Liver (tissue), 9 donors: ENCODE measurements around the gene ZFP36. TPM values are rescaled to one million over a fixed set of nuclear protein-coding genes. Genes with fewer than 3 reads are reported as not detected.
A peak's percentile ranks its signal among the peaks of the same experiment; 100 is the strongest.

ENCODE experiments used
- DNase-seq: peaks from one replicate; pipeline ENCODE4 v3.0.0-alpha.2; 2017; ENCODE audit warnings: low spot score
- H3K27ac ChIP-seq, 2 donors: one replicate each; pipeline ENCODE4 v1.7.0; 2013; ENCODE audit warnings: inconsistent platforms in 2 of 2, low read length in 2 of 2, control low read depth in 1 of 2, low read depth in 1 of 2, mild to moderate bottlenecking in 1 of 2
- H3K27me3 ChIP-seq, 4 donors: one replicate each; pipeline versions ENCODE4 v1.6.1 to v1.7.0; 2013; ENCODE audit warnings: low read length in 3 of 4, inconsistent platforms in 1 of 4, mild to moderate bottlenecking in 1 of 4, moderate library complexity in 1 of 4; ENCODE audit not compliant: control insufficient read depth in 4 of 4, insufficient read depth in 4 of 4
- H3K36me3 ChIP-seq, 4 donors: one replicate each; pipeline versions ENCODE4 v1.6.1 to v1.7.0; 2013; ENCODE audit warnings: low read length in 3 of 4, mild to moderate bottlenecking in 3 of 4, low read depth in 1 of 4, moderate library complexity in 1 of 4; ENCODE audit not compliant: control insufficient read depth in 4 of 4, insufficient read depth in 3 of 4
- H3K4me1 ChIP-seq, 4 donors: one replicate each; pipeline versions ENCODE4 v1.6.1 to v1.7.0; 2013; ENCODE audit warnings: low read length in 3 of 4, mild to moderate bottlenecking in 3 of 4, moderate library complexity in 1 of 4; ENCODE audit not compliant: control insufficient read depth in 4 of 4, insufficient read depth in 4 of 4
- H3K4me3 ChIP-seq, 3 donors: one replicate each; pipeline versions ENCODE4 v1.6.1 to v1.7.0; 2013; ENCODE audit warnings: low read length in 3 of 3, control low read depth in 1 of 3, low read depth in 1 of 3, mild to moderate bottlenecking in 1 of 3
- H3K9ac ChIP-seq, 2 donors: one replicate each; pipeline ENCODE4 v1.7.0; 2013; ENCODE audit warnings: low read length in 2 of 2, mild to moderate bottlenecking in 2 of 2, moderate library complexity in 2 of 2, control low read depth in 1 of 2, low read depth in 1 of 2
- H3K9me3 ChIP-seq, 4 donors: one replicate each; pipeline versions ENCODE4 v1.6.1 to v1.7.0; 2013; ENCODE audit warnings: low read length in 3 of 4; ENCODE audit not compliant: control insufficient read depth in 4 of 4
- HNF4G ChIP-seq: IDR thresholded peaks from 2 replicates; pipeline ENCODE4 v1.6.1; 2016; ENCODE audit warnings: antibody characterized with exemption
- MAX ChIP-seq: IDR thresholded peaks from 2 replicates; pipeline ENCODE4 v1.6.1; 2016; ENCODE audit warnings: antibody characterized with exemption
- NR2F2 ChIP-seq: IDR thresholded peaks from 2 replicates; pipeline ENCODE4 v1.6.1; 2016; ENCODE audit warnings: antibody characterized with exemption
- RAD21 ChIP-seq, 2 donors: IDR thresholded peaks; 2 replicates each; pipeline ENCODE4 v1.6.1; 2016; ENCODE audit warnings: antibody characterized with exemption in 2 of 2, mild to moderate bottlenecking in 2 of 2
- RXRA ChIP-seq, 2 donors: IDR thresholded peaks; 2 replicates each; pipeline ENCODE4 v1.6.1; 2017 to 2018; ENCODE audit warnings: antibody characterized with exemption in 2 of 2, mild to moderate bottlenecking in 1 of 2
- SP1 ChIP-seq: IDR thresholded peaks from 2 replicates; pipeline ENCODE4 v1.6.1; 2018; ENCODE audit warnings: antibody characterized with exemption, mild to moderate bottlenecking
- TAF1 ChIP-seq: conservative IDR thresholded peaks from 2 replicates; pipeline ENCODE4 v1.6.1; 2016; ENCODE audit warnings: antibody characterized with exemption, mild to moderate bottlenecking
- ZBTB33 ChIP-seq: IDR thresholded peaks from 2 replicates; pipeline ENCODE4 v1.6.1; 2016; ENCODE audit warnings: antibody characterized with exemption
- WGBS: extraction: QIAGEN DNeasy Blood & Tissue Kit; methylation state at CpG from one replicate; pipeline ENCODE4 v1.1.7; 2013; 5-methylcytosine and 5-hydroxymethylcytosine counted together
- polyA plus RNA-seq, 2 donors: library from polyadenylated mRNA; stranded (reverse) in 1 of 2; unstranded in 1 of 2; fragments of 200-250 nt in 1 of 2; fragments of >200 nt in 1 of 2; fragmentation: Nextera tagmentation in 1 of 2; extraction: Ambion mirVana in 1 of 2; gene quantifications; one replicate each; pipeline versions ENCODE4 v1.2.1 to v1.2.3, GENCODE V29; 2013 to 2015
- total RNA-seq, 2 donors: library from RNA; depleted of rRNA; stranded (reverse); fragments of >200 nt; gene quantifications; one replicate each; pipeline ENCODE4 v1.2.3, GENCODE V29; 2014
- TF ChIP-seq, protein P1 (sequence below): IDR thresholded peaks from 2 replicates; pipeline ENCODE4 v1.6.1; 2016; ENCODE audit warnings: antibody characterized with exemption
- TF ChIP-seq, protein P2 (sequence below): fragments of 150-350 bp; IDR thresholded peaks from 2 replicates; pipeline ENCODE4 v1.5.1; 2017; ENCODE audit warnings: improper control_type of control experiment, low read depth, low read length; ENCODE audit not compliant: missing input control
- donor health status: healthy.
- donor health status: healthy.
- donor health status: healthy.
- donor health status: healthy.
- donor health status: healthy.

Gene ZFP36
- total and polyA plus RNA-seq, 4 donors, result 3.6 to 91.9 (median 35.5) TPM

DNA sequence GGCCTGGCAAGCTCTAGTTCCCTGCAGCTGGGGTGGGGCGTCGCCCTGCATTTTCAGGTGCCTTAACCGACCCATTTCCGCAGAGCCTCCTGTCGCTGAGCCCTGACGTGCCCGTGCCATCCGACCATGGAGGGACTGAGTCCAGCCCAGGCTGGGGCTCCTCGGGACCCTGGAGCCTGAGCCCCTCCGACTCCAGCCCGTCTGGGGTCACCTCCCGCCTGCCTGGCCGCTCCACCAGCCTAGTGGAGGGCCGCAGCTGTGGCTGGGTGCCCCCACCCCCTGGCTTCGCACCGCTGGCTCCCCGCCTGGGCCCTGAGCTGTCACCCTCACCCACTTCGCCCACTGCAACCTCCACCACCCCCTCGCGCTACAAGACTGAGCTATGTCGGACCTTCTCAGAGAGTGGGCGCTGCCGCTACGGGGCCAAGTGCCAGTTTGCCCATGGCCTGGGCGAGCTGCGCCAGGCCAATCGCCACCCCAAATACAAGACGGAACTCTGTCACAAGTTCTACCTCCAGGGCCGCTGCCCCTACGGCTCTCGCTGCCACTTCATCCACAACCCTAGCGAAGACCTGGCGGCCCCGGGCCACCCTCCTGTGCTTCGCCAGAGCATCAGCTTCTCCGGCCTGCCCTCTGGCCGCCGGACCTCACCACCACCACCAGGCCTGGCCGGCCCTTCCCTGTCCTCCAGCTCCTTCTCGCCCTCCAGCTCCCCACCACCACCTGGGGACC, 1.2 kb downstream of the ZFP36 start:
- Histone ChIP-seq H3K4me1 (peaks cover 7 to 28% (median 12%) of the 10 kb centered on the region in 4 donors), H3K27me3 (no peaks in the 10 kb centered on the region), H3K9me3 (no peaks in the 10 kb centered on the region), H3K27ac (peak overlapping the region; percentile 89 to 95), H3K9ac (peak overlapping the region; percentile 98 to 99), H3K36me3 (peaks cover 0 to 9% (median 0%) of the 10 kb centered on the region in 4 donors), H3K4me3 (peak overlapping the region; percentile 89 to 95 (median 94))
- 5% methylated on average over 40 of the region's 40 CpGs for WGBS
- TF ChIP-seq RXRA (IDR thresholded peaks at IDR 0.05) (peak in 1 of 2 donors; percentile 5), NR2F2 (peak; percentile 3), SP1 (no peak), ZBTB33 (no peak), HNF4G (no peak)
- TF ChIP-seq, protein P1, sequence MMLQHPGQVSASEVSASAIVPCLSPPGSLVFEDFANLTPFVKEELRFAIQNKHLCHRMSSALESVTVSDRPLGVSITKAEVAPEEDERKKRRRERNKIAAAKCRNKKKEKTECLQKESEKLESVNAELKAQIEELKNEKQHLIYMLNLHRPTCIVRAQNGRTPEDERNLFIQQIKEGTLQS, result no peak
- DNase-seq, result no peak

- 11% methylated on average over 20 of the region's 20 CpGs for WGBS
- H3K36me3 ChIP-seq, result peaks cover 0 to 9% (median 0%) of the 10 kb centered on the region in 4 donors
- H3K9ac ChIP-seq, result peak overlapping the region; percentile 98 to 99
- TF ChIP-seq TAF1 (no peak), MAX (no peak), SP1 (no peak), RAD21 (IDR thresholded peaks at IDR 0.05) (no peak)
- TF ChIP-seq, protein P2, sequence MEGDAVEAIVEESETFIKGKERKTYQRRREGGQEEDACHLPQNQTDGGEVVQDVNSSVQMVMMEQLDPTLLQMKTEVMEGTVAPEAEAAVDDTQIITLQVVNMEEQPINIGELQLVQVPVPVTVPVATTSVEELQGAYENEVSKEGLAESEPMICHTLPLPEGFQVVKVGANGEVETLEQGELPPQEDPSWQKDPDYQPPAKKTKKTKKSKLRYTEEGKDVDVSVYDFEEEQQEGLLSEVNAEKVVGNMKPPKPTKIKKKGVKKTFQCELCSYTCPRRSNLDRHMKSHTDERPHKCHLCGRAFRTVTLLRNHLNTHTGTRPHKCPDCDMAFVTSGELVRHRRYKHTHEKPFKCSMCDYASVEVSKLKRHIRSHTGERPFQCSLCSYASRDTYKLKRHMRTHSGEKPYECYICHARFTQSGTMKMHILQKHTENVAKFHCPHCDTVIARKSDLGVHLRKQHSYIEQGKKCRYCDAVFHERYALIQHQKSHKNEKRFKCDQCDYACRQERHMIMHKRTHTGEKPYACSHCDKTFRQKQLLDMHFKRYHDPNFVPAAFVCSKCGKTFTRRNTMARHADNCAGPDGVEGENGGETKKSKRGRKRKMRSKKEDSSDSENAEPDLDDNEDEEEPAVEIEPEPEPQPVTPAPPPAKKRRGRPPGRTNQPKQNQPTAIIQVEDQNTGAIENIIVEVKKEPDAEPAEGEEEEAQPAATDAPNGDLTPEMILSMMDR, result peak; percentile 1
- H3K9me3 ChIP-seq, result no peaks in the 10 kb centered on the region
- peaks cover 10 to 29% (median 12%) of the 10 kb centered on the region in 4 donors for H3K4me1 ChIP-seq
- H3K4me3 ChIP-seq, result peak overlapping the region; percentile 89 to 95 (median 94)
- H3K27me3 ChIP-seq, result no peaks in the 10 kb centered on the region
- DNase-seq, result no peak
- H3K27ac ChIP-seq, result peak overlapping the region; percentile 89 to 95
These were observed 2.0 kb downstream of the ZFP36 start for GRCh38 chr19:39408392-39409207.
